ENCODE measurements around the gene EFNA5.

EFNA5 gene

DNA sequence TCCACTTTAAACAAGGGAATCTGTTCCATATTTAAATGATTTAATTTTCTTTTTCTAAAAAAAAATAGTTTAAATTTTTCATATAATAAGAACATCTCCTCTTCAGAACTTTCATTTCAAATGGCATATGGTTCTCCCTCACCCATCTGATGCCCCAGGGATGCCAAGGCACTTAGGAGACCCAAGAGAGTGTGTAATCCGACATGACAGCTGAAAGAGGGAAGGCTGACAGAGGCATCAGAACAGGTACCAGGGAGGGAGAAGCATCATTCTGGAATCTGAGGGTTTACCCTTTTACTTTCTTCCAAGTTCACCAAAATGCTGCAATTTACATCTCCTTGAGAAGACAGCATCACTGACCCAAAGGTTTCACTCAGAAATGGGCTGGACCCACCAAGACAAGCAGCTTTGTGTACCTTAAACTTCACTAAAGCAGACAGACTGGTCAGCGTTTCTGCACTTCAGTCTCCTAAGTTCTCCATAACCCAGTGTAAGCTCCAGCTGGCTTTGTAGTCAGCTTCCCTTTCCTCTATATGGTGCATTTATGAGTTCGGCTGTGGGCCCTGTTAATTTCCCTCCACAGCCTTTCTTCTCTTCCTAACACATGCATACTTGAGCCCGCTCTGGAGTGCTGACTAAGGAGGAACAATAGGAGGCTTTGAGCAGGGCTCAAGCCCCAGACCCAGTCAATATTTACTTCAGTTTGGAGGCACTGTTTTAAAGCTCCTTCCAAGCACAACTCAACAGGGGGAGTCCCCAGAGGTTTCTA, 17.7 kb downstream of the EFNA5 start:
- H3K4me3 ChIP-seq = no peak overlapping the region
- H3K27ac ChIP-seq = no peak overlapping the region

DNA sequence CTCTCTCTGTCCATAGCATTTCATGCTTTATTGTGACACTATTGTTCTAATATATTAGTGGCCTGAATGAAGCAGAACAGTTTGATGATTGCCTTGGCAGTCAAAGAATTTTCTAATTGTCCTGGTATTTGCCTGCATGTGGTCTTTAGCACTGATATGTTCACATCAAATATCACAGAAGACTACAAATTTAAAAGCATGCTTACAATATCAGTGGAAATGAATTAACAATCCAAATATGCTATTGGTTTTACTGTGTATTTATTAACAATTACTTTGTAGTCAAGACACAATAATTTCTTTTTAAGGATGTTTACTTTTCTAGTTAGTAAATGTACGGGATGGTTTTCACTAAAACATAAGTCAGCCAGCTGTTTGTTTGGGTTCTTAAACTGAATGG, 18.3 kb downstream of the EFNA5 start:
- no peak overlapping the region for H3K4me3 ChIP-seq
- no peak overlapping the region for H3K27ac ChIP-seq

DNA sequence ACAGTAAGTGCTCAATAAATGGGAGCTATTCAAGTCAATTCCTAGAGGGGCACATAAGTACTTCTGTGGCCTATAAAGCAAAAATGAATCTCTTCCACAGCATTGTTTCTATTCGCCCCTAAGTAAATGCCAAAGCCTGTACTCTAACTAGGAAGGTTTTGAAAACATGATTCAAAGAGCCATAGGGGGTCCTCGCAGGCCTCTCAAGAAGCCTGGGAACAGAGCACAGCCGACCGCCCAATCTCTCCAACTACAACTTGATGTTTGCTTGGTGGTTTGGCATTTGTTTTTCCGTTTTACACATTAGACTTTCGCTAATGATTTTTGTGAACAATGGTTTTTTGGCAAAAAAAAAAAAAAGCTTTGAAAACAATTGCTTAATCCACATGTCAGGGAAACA, 19.4 kb downstream of the EFNA5 start:
- Histone ChIP-seq H3K27ac (no peak overlapping the region), H3K4me3 (no peak overlapping the region)

DNA sequence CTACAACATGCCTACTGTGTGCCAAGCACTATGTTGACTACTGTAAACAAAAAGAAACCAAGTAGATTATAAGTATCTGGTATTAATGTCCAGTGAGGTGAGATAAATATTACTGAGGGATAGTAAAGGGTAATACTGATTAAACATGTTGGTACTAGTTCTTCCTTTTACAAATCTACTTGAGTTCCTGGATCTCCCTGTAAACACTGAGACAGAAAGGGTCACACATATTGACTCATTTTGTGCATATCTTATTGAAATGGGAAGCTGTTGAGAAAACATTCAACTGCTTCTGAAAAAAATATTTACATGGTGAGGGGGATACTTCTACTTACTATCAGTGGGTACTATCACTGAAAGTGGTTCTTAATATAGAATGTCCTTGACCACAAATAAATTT, 24.3 kb downstream of the EFNA5 start:
- H3K4me3 ChIP-seq = no peak overlapping the region
- H3K27ac ChIP-seq = no peak overlapping the region

DNA sequence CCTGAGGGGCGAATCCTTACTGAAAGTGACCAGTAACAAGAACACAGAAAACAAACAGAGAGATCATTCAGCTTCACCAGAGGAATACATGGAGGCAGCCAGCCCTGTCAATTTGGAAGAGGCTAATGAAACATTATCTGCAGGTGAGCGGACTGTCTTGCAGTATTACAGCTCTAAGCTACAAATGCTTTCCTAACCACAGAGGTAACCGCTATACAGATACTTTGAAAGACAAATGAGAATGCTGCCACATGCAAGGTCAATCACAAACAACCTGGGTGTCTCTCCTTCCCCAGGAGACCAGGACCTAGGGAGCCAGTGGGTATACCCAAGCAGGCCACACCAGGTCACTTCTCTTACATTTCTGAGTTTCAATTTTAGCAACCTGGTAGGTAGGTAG, 30.2 kb downstream of the EFNA5 start:
- no peak overlapping the region for H3K27ac ChIP-seq
- H3K4me3 ChIP-seq = no peak overlapping the region

DNA sequence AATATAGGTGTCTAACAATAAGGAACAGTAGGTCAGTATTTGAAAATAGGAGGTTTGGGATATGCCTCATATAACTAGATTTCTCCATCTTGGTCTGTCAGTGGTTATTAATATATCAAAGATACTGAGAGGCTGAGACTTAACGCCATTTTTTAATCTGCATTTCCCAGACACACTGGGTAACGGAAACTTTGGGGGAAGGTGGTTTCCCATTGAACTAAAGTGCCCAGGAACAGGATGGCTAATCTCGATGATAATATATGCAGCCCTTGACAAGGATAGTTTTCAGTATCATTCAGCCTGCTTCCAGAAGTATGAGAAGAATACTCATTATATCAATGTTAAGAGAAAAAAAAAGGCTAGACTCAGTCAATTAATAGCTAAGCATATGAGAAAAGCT, 30.7 kb downstream of the EFNA5 start:
- H3K4me3 ChIP-seq = no peak overlapping the region
- no peak overlapping the region for H3K27ac ChIP-seq

DNA sequence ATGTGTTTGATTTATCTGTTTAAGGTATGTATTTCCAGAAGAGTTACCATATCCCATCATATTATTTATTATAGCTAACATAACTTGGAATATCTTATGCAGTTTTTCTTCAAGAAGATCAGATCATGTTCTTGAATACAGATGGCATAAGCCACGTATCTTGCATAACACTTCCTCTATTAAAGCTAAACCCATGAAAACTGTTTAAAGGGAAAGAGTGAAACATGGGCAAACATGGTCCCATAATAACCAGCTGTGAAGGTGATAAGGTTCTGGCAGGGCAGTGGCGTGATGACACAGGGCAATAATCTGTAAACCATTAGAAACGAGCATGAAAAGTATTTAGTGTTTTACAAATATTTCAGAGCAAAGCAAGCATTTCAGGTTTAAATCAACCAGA, 34.2 kb downstream of the EFNA5 start:
- Histone ChIP-seq H3K27ac (no peak overlapping the region), H3K4me3 (no peak overlapping the region)

DNA sequence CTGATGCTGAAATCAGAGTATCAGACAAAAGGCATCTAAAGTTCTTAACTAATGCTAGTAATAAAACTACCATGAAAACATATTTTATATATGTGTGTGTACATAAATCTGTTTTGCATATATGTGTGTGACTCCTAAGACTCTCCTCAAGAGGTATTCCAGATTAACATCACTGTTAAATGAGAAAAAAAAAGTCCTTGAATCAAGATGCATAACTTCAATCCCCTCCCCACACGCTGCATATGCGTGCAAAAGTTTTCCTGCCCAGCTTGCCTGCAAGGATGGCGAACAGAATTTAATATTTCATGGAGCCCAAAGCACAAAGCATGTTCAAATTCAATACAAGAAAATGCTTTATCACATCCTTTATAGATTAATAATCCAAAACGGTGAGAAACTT, 34.7 kb downstream of the EFNA5 start:
- H3K4me3 ChIP-seq = no peak overlapping the region
- no peak overlapping the region for H3K27ac ChIP-seq

DNA sequence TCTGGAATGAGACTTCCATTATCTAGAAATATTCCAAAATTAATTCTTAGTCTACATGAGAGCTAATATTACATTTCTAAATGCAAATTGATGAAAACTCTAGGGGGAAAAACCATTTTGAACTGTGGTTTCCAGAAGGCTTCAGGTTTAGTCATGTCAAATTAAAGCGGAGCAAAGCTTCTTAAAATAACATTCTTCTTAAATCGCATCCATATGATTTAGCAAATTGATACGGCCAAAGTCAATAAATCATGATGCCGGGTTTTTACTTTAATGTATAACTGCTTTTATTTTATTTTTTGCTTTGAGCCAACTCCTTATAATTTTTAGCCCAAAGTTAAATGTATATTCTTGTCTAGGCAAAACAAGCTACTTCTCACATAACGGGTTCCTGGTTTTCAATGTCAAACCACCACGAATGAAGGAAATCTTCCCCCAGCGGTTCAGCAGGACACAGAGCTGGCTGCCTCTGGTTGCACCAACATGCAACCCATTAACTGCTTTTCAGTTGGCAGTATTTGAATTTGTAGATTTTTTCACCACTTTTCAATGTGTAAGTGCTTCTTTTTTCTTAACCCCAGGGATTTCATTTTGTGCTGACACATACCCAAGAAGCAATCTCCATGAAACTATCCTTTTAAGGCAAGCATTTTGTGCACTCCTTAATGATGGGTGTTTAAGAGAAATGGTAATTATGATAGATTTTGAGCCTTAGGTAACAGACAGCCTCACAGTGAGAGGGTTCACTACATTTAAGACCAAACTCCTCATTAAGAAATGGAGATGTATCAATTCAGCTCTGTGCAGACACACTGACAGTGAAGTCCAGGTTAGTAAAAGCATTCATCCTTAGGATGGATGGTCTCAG, 35.5 kb downstream of the EFNA5 start:
- H3K27ac ChIP-seq = no peak overlapping the region
- H3K4me3 ChIP-seq = no peak overlapping the region

DNA sequence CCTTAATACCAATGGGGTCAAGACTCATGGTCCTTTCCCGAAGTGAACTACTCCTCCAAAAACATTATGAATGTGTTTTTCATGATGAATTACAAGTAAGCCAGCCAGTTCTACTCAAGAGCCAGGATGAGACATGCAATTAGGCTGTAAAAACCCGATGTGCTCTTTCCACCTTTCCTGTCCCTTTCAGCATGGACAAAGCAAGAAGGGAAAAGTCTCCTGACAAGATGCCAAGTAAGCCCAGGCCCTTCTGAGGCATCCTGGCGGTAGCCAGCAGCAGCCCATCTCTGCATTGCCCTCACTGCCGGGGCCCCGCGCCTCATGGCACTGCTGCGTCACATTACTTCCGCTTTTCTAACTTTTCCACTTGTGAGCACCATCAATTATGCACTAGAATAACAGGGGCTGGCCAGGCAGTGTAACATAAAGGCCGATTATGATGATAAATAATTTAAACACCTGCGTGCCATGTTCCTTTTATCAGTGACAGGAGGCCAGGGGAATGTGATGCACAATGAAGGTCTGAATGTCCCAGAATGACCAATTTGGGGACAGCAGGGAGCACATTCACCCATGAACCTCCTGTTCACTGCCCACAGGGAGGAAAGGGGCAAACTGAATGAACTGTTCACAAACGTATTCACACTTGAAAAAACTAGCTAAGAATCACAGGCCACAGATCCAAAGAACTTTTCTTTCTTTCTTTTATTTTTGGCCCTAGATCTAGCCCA, 37.4 kb downstream of the EFNA5 start:
- Histone ChIP-seq H3K27ac (no peak overlapping the region), H3K4me3 (no peak overlapping the region)

DNA sequence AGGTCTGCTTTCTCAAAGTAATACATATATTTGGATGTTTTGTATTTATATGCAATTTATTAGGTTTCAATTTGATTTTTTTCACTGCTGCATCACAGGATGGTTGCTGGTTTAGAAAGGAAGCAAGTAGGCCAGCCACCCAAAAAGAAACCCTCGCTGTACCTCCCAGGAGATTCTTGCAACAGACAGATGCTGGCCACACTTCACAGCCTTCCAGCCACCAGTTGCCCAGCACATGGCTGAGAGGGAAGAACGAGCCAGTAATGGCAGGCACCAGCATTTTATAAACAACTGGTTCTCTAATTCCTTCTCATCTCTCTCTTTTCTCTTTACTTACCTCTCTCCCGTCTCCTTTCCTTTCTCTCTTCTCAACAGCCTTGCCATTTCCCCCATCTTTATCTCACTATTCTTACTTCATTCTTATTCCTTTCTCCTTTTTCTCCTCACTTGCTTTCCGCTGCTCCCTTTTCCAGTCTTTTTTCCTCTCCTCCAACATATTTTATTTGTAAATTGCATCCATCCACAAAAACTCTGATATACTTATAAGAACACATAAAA, 38.9 kb downstream of the EFNA5 start:
- Histone ChIP-seq H3K4me3 (no peak overlapping the region), H3K27ac (no peak overlapping the region)

DNA sequence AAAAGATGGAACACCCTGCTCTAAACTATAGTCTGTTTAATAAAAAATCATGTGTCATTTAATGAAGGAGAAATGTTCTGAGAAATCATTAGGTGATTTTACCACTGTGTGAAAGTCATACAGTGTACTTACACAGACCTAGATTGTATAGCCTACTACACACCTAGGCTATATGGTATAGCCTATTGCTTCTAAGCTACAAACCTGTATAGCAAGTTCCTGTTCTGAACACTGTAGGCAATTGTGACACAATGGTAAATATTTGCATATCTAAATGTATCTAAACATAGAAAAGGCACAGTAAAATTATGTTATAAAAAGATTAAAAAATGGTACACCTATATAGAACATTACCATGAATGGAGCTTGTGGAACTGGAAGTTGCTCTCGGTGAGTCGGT, 40.6 kb downstream of the EFNA5 start:
- no peak overlapping the region for H3K4me3 ChIP-seq
- no peak overlapping the region for H3K27ac ChIP-seq

DNA sequence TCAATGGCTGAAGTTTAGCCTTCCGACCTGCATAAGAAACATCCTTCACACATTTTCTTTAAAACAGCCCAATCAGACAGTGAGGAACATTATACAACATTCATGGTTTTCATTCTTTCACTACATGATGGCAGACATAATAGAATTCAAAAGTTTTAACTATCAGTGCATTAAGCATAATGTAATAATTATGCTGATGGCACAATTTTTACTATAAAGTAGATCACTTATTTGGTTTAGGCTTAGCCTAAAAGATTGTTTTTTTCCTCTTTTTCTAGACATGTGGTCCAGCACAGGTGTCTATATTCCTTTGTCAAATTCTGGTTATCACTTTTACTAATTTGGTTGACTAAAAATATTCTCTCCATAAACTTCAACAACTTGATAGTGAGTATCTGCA, 46.5 kb downstream of the EFNA5 start:
- Histone ChIP-seq H3K4me3 (no peak overlapping the region), H3K27ac (no peak overlapping the region)

DNA sequence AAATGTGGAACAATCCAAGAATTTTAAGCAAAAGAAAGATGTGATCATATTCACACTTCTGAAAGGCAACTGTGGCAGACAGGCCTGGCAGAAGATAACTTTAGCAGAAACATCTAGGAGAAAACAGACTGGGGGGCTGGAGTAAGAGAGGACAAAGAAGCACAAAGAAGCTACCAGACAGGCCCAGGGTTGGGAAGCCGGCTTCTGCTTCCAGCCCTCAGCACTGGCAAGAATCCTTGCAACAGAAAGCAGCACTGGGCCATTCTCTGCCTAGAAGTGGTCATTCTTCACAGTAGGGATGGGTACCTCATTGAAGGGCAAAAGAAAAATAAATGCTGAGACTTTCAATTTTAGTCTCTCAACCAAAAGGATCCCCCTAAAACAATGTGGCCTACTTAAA, 49.6 kb downstream of the EFNA5 start:
- Histone ChIP-seq H3K27ac (no peak overlapping the region), H3K4me3 (no peak overlapping the region)

DNA sequence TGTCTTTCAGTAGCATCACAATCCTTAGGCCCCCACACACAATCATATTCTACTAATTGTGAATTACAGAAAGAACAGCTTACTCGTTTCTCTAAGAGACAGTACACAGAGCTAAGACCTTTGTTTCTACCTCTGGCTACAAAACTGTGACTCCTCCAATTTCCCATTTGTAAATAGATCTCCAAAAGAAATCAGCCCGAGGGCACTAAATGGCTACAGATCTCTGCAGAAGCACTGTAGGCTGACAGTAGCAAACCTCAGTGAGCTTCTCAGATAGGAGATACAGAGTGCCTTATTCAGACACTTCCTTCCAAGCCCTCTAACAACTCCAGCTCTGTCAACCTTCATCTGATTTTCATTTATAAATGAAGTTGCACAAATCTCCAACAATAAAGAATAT, 51.0 kb downstream of the EFNA5 start:
- Histone ChIP-seq H3K4me3 (no peak overlapping the region), H3K27ac (no peak overlapping the region)

DNA sequence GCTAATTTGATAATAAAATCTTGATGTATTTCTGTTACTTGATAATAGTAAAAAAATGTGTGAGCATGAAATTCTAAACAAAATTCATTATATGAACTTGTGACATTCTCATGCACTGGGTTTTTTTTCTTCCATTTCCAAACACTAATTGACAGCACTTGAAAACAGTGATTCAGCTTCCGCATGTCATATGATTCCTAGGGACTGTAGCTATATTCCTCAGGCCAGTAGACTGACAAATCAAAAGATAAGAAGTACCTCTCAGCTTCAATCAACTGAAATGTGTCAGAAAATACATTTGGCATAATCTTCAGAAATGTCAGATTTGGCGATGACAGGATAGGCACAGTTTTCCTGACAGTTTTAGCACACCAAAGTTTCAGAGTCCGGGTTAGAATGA, 52.5 kb downstream of the EFNA5 start:
- Histone ChIP-seq H3K4me3 (no peak overlapping the region), H3K27ac (peak overlapping the region in 2 of 21 experiments; percentile 5 to 28)

DNA sequence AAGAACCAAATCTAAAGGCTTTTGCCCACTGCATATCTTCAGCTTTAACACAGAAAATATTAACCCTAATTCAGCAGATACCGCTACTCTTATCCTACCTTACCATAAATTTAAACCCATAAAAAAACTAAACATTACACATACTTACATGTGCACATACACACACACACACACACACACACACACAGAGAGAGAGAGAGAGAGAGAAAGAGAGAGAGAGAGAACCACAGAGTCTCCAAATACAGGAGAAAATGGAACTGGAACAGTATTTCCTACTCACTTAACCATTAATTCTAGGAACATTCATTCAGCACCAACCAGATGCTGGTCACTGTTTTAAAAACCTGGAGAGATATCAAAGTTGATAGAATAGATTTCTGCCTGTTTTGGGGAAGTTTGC, 53.7 kb downstream of the EFNA5 start:
- no peak overlapping the region for H3K27ac ChIP-seq
- H3K4me3 ChIP-seq = no peak overlapping the region

DNA sequence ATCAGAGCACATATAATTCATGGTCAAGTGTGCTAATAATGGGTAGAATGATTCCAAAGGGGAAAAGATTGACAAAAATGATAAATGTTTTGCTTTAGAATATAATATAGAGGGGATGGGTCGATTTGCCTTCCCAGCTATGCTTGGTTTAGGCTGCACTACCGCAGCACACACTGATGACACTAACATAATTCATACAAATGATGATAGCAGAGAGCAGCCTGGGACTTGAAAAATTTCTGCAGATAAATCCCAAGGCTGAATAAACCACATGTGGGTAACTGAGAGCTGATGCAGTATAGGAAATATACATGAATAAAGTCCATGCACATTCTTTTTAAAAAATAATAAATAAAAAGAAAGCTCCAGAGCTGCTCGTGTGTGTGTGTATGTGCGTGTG, 54.5 kb downstream of the EFNA5 start:
- Histone ChIP-seq H3K27ac (no peak overlapping the region), H3K4me3 (no peak overlapping the region)

DNA sequence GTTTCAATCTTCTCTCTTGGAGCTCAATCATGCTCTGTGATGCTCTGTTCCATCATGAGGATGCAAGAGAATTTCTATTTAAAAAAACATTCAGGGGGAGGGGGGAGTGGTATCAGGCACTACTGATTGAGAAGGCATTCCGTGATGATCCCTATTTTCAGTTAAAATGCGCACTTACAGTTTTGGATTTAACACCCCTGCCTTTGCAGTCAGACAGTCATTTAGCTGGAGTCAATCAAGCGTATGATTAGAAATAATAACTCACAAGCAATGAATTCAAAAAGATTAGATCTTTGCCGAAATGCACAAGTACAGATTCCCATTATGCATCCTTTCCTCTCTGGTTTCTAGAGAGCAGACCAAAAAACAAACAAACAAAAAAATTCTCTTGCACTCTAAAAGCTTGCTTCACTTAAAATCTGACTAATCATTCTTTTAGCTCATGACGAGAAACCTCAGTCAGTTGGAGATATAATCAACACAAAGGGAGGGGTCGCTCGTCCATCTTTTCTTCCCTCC, 55.4 kb downstream of the EFNA5 start:
- peak overlapping the region in 1 of 21 experiments; percentile 31 for H3K27ac ChIP-seq
- H3K4me3 ChIP-seq = no peak overlapping the region

DNA sequence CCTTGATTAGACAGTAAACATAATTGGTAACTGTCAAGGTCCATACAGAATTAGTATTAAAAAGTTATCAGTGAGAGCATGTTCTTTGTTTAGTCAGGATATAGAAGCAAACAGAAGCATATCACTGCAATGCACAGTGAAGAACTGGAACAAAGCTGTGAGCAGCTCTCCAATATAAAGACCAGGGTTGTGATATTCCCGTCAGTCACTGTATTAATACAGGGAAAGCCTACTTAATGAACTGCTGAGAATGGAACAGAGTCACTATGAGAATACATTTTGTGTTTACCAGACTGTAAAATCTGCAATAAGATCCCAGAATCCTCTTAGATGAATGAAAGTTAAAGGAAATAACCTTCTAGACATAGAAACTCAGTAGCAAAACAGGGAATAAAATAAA, 58.2 kb downstream of the EFNA5 start:
- Histone ChIP-seq H3K4me3 (no peak overlapping the region), H3K27ac (no peak overlapping the region)

Measured in skin epidermis (tissue), 12 donors.